HEK293T (cell line): Measurements from ENCODE around the gene CFP.

Source experiments
- HDGF ChIP-seq: fragments of 450-650 bp; IDR thresholded peaks from 2 replicates; pipeline ENCODE4 v1.6.1; 2017; ENCODE audit warnings: antibody characterized with exemption, borderline replicate concordance
- SUZ12 ChIP-seq: fragments of 450-650 bp; IDR thresholded peaks from 2 replicates; pipeline ENCODE4 v1.6.1; 2016; ENCODE audit warnings: mild to moderate bottlenecking
- TF ChIP-seq, protein P1 (sequence below): fragments of 450-650 bp; IDR thresholded peaks from 2 replicates; pipeline ENCODE4 v1.6.1; 2016

DNA sequence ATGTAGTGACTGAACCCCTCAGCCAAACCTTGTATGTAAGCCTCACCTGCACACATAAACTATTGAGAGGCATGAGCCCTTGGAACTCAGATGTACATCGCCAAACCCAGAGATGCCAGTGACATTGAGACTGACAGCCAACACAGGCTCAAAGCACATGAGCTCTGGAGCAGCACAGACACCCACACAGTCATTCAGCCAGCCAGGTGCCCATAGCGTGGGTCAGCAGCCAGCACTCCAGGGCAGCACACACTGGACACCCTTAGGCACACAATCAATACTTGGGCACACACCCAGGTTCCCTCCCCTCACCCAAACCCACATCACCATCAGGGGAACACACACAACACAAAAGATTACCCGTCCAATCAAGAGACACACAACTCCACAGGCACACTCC is 51.8 kb downstream of the CFP start:
- TF ChIP-seq SUZ12 = no peak
- TF ChIP-seq, protein P1, sequence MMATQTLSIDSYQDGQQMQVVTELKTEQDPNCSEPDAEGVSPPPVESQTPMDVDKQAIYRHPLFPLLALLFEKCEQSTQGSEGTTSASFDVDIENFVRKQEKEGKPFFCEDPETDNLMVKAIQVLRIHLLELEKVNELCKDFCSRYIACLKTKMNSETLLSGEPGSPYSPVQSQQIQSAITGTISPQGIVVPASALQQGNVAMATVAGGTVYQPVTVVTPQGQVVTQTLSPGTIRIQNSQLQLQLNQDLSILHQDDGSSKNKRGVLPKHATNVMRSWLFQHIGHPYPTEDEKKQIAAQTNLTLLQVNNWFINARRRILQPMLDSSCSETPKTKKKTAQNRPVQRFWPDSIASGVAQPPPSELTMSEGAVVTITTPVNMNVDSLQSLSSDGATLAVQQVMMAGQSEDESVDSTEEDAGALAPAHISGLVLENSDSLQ = no peak
- no peak for TF ChIP-seq HDGF
